H54 (cell line): ENCODE data around the gene MAGEA11.
"Not testable (repeated sequence)": the region's sequence is repeated elsewhere in the genome, so short reads cannot be mapped to it uniquely, and the experiment has no call there.

ENCODE experiments used
- DNase-seq: peaks from one replicate; pipeline ENCODE4 v3.0.0; 2011; ENCODE audit warnings: low spot score, mixed read lengths; ENCODE audit not compliant: insufficient read length
- FAIRE-seq: peaks from 3 replicates; lab custom pipeline; 2011; peaks lifted over from hg19 to GRCh38; lab: Jason Lieb, UNC
- POLR2A ChIP-seq: IDR thresholded peaks from 2 replicates; pipeline ENCODE4 v1.6.1; 2011; ENCODE audit warnings: low read depth, mild to moderate bottlenecking, low read length

MAGEA11 gene, protein sequence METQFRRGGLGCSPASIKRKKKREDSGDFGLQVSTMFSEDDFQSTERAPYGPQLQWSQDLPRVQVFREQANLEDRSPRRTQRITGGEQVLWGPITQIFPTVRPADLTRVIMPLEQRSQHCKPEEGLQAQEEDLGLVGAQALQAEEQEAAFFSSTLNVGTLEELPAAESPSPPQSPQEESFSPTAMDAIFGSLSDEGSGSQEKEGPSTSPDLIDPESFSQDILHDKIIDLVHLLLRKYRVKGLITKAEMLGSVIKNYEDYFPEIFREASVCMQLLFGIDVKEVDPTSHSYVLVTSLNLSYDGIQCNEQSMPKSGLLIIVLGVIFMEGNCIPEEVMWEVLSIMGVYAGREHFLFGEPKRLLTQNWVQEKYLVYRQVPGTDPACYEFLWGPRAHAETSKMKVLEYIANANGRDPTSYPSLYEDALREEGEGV

GRCh38 chrX:149711545-149712236 lies at the start of gene MAGEA11:
MAGEA11 (plus strand) TSS chrX:149712060; CDS start chrX:149713160, 1,100 bp downstream.
- FAIRE-seq (no peak), DNase-seq (no peak)
- no peak for TF ChIP-seq POLR2A

DNA sequence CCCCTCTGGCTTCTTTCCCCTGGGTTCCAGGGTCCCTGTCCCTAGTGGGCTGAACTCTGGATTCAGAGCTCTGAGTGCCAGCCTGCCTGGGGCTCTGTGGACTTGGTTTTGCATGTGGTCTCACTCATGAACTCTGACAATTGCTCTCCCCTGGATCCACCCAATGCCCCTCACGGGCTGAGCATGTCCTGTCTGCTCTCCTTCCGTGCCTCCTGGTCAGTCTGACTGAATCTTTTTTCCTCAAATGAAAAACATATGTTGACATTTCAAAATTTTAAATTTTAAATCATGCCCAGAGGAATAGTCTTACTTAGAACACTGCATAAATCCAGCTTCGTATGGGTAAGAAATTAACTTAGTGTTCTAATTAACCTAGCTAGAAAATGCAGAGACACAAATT lies 36.8 kb upstream of the MAGEA11 start:
- not testable (repeated sequence) for DNase-seq, FAIRE-seq

- DNase-seq, FAIRE-seq: not testable (repeated sequence)
Measured at GRCh38 chrX:149675554-149675953, 36.3 kb upstream of the MAGEA11 start.

DNA sequence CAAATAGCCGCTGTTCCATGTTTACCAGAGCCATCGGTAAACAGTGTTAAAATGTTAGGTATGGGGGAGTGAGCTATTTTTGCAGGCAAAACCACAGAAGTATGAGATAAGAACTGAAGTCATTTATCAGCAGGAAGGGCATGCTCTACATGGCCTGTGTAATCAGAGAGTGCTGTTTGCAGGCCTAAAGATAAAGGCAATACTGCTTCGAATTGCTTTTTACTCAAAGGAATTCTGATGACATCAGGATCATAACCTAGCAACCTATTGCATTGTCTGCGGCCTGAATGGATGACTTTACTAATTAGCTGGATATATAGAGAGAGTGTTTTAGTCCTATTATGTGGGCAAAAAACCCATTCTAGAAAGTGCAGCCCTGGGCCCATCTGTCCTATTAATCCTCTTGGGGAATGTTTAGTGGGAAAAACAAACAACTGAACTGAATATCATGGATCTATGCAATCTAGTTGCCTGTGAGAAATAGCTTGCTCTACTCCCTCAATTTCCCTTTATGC lies 32.6 kb upstream of the MAGEA11 start:
- DNase-seq, FAIRE-seq: not testable (repeated sequence)

- no peak for DNase-seq
- FAIRE-seq, result no peak
- no peak for TF ChIP-seq POLR2A
Measured at GRCh38 chrX:149681182-149681581, 30.7 kb upstream of the MAGEA11 start.

DNA sequence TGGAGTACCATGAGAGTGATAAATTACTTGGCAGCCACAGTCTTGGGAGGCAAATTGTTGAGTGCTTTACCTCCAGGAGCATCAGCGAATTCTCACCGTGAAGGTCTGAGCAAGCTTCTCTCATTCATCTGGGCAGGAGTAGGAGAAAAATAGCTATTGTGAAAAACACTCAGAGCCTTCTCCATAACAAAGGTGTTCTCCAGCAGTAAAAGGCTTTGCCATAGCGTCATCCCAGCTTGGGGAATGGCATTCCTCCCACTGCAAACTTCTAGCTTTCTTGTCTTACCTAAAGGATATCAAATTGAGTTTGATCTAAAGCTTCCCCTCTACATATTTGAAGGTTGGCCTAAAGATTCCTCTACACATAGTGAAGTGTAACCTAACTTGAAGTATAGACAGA lies 29.8 kb upstream of the MAGEA11 start:
- no peak for FAIRE-seq
- TF ChIP-seq POLR2A, result no peak
- no peak for DNase-seq

DNA sequence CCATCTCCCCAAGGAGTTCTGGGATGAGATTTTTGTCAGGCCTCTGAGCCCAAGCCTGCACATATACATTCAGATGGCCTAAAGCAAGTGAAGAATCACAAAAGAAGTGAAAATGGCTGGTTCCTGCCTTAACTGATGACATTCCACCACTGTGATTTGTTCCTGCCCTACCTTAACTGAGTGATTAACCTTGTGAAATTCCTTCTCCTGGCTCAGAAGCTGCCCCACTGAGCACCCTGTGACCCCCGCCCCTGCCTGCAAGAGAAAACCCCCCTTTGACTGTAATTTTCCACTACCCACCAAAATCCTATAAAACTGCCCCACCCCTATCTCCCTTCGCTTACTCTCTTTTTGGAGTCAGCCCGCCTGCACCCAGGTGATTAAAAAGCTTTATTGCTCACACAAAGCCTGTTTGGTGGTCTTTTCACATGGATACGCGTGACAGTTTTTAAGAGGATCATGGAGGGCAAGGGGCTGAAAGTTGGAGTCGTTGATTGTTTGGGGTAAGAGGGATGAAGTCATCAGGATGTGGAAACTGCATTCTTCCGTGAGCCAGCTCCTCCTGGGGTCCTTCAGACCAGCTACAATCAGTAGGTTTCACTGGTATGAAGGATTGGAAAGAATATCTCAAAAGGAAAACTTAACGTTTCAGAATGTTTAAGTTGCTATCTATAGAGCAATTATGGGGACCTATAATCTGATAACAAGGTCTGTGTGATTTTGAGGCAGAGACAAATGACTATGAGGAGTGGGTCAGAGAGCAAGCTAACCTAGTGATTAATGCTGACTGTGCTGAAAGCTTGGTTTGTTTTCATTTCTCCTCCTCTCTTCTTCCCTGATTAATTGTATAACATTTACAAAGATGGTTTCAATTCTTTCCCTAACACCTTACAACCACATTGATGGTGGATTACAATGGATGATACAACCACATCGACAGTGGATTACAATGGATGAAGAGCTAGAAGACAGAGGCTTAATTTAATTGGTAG lies 28.6 kb upstream of the MAGEA11 start:
- DNase-seq (no peak), FAIRE-seq (no peak)
- no peak for TF ChIP-seq POLR2A

GRCh38 chrX:149683966-149684730 lies 27.7 kb upstream of the MAGEA11 start:
- no peak for FAIRE-seq
- TF ChIP-seq POLR2A, result no peak
- DNase-seq, result no peak

DNA sequence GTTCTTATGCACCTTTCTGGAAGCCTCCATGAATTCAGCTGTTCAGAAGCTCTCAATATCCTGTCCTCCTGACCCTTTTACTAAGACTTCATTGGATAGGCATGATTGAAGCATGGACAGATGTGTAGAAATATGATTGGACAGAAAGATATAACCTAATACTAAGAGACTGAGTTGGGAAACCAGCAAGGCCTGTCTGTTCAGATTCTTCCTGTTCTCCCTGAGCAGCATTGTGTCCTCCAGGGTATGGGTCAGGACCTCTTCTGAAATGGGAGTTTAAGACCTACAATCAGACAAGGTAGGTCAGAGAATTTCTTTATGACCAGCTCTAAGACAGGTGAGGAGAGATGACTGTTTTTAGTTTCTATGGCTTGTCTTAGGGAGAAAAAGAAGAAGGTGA lies 23.9 kb upstream of the MAGEA11 start:
- DNase-seq, result no peak
- FAIRE-seq, result no peak
- no peak for TF ChIP-seq POLR2A

DNA sequence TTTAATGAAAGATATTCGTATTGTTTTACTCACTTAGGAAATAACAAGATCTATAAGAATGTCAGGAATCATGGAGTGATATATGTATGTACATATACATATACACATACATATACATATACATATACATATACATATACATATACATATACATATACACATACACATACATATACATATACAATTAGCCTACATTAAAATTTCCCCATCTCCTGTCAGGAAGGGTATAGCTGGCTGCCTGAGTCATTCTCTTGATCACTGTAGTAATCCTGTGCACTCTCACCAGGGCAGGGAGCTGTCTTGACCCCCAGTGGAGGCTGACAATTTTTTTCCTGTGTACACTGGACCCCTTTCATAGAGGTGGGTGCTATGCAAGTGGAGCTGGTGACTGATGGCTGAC lies 23.3 kb upstream of the MAGEA11 start:
- DNase-seq, result no peak
- FAIRE-seq, result no peak
- TF ChIP-seq POLR2A, result no peak

GRCh38 chrX:149691794-149692193 lies 20.1 kb upstream of the MAGEA11 start:
- DNase-seq (no peak), FAIRE-seq (no peak)
- no peak for TF ChIP-seq POLR2A

DNA sequence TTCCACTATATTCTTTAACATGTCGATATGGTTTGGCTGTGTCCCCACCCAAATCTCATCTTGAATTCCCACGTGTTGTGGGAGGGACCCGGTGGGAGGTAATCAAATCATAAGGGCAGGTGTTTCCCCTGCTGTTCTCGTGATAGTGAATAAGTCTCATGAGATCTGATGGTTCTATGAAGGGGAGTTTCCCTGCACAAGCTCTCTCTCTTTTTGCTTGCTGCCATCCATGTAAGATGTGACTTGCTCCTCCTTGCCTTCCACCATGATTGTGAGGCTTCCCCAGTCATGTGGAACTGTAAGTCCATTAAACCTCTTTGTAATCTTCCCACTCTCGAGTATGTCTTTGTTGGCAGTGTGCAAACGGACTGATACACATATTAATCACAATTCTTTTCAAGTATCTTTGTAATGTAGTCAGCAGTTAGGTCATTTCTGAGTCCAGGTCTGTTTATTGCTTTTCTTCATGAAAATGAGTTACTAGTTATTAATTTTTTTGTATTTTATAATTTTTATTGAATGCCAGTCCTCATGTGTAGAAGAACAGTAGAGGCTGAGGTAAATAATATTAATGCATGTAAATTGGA lies 19.1 kb upstream of the MAGEA11 start:
- not testable (repeated sequence) for FAIRE-seq, DNase-seq
